Measurements from ENCODE around the gene OPCML. TPM values are rescaled to one million over a fixed set of nuclear protein-coding genes. Genes with fewer than 3 reads are reported as not detected.

Gene OPCML
- polyA plus RNA-seq, 1 donor (not counting 4 experiments of a cell fraction or from before 2014, with no cell fraction given), result 0.04 TPM

- dilution Hi-C loops (cut with MboI; ENCODE audit: extremely low pct_ligation_motif_present, low sequenced_read_pairs), result no loop called here
- Histone ChIP-seq H3K4me2 (ENCODE audit: control insufficient read depth, extremely low read depth, insufficient read depth, low read depth, low read length) (no peak overlapping the region), H3K9ac (ENCODE audit: control insufficient read depth, extremely low read depth, insufficient read depth, low read length) (no peak overlapping the region), H3K27ac (ENCODE audit: control insufficient read depth, insufficient read depth, low read length) (no peak overlapping the region), H3K79me2 (ENCODE audit: control insufficient read depth, insufficient read depth, low read length) (no peaks in the 10 kb centered on the region), H3K36me3 (ENCODE audit: control insufficient read depth in 2 of 2, extremely low read depth in 1 of 2, insufficient read depth in 2 of 2, low read length in 2 of 2) (no peaks in the 10 kb centered on the region), H3K4me1 (ENCODE audit: control insufficient read depth, extremely low read depth, insufficient read depth, low read length) (no peaks in the 10 kb centered on the region), H3K9me1 (ENCODE audit: control insufficient read depth, extremely low read depth, insufficient read depth, low read length) (no peaks in the 10 kb centered on the region), H3K9me3 (ENCODE audit: control insufficient read depth, low read depth, low read length) (peaks cover 2% of the 10 kb centered on the region), H2AFZ (ENCODE audit: control insufficient read depth, low read length) (no peak overlapping the region), H3K27me3 (ENCODE audit: control insufficient read depth, extremely low read depth, insufficient read depth, low read length) (no peaks in the 10 kb centered on the region), H3K4me3 (ENCODE audit: control insufficient read depth in 2 of 3, extremely low read depth in 1 of 3, insufficient read depth in 2 of 3, low read depth in 1 of 3, low read length in 3 of 3) (no peak overlapping the region), H4K20me1 (ENCODE audit: control insufficient read depth, extremely low read depth, insufficient read depth, low read length) (no peaks in the 10 kb centered on the region)
- DNase-seq (ENCODE audit: low read depth, low spot score) (no peak), FAIRE-seq (no peak)
- TF ChIP-seq CTCF (optimal IDR thresholded peaks at IDR 0.05 in 1 of 3, IDR thresholded peaks at IDR 0.05 in 1 of 3, conservative IDR thresholded peaks at IDR 0.05 in 1 of 3; ENCODE audit: extremely low read depth in 1 of 3, insufficient read depth in 2 of 3, low read length in 3 of 3) (no peak), EZH2 (IDR thresholded peaks at IDR 0.05; ENCODE audit: low read length) (no peak)
These were observed 408.9 kb downstream of the OPCML start for GRCh38 chr11:133123366-133123765.

- H3K9me1 ChIP-seq (ENCODE audit: control insufficient read depth, extremely low read depth, insufficient read depth, low read length), result no peaks in the 10 kb centered on the region
- H3K9ac ChIP-seq (ENCODE audit: control insufficient read depth, extremely low read depth, insufficient read depth, low read length), result no peak overlapping the region
- no peaks in the 10 kb centered on the region for H3K36me3 ChIP-seq (ENCODE audit: control insufficient read depth in 2 of 2, extremely low read depth in 1 of 2, insufficient read depth in 2 of 2, low read length in 2 of 2)
- H3K9me3 ChIP-seq (ENCODE audit: control insufficient read depth, low read depth, low read length), result peaks cover 2% of the 10 kb centered on the region
- H3K27ac ChIP-seq (ENCODE audit: control insufficient read depth, insufficient read depth, low read length), result no peak overlapping the region
- dilution Hi-C loops (cut with MboI; ENCODE audit: extremely low pct_ligation_motif_present, low sequenced_read_pairs), result no loop called here
- H2AFZ ChIP-seq (ENCODE audit: control insufficient read depth, low read length), result no peak overlapping the region
- FAIRE-seq (no peak), DNase-seq (ENCODE audit: low read depth, low spot score) (no peak)
- no peak overlapping the region for H3K4me3 ChIP-seq (ENCODE audit: control insufficient read depth in 2 of 3, extremely low read depth in 1 of 3, insufficient read depth in 2 of 3, low read depth in 1 of 3, low read length in 3 of 3)
- H3K4me1 ChIP-seq (ENCODE audit: control insufficient read depth, extremely low read depth, insufficient read depth, low read length), result no peaks in the 10 kb centered on the region
- TF ChIP-seq CTCF (optimal IDR thresholded peaks at IDR 0.05 in 1 of 3, IDR thresholded peaks at IDR 0.05 in 1 of 3, conservative IDR thresholded peaks at IDR 0.05 in 1 of 3; ENCODE audit: extremely low read depth in 1 of 3, insufficient read depth in 2 of 3, low read length in 3 of 3) (no peak), EZH2 (IDR thresholded peaks at IDR 0.05; ENCODE audit: low read length) (no peak)
- no peaks in the 10 kb centered on the region for H4K20me1 ChIP-seq (ENCODE audit: control insufficient read depth, extremely low read depth, insufficient read depth, low read length)
- H3K27me3 ChIP-seq (ENCODE audit: control insufficient read depth, extremely low read depth, insufficient read depth, low read length), result no peaks in the 10 kb centered on the region
- no peaks in the 10 kb centered on the region for H3K79me2 ChIP-seq (ENCODE audit: control insufficient read depth, insufficient read depth, low read length)
- no peak overlapping the region for H3K4me2 ChIP-seq (ENCODE audit: control insufficient read depth, extremely low read depth, insufficient read depth, low read depth, low read length)
These were observed 410.0 kb downstream of the OPCML start for GRCh38 chr11:133122256-133122655.

Measured in keratinocyte (primary cell).